ACC112 (cell line): ENCODE results near the gene EIF4B.

Source experiments
- H2AFZ ChIP-seq: fragments of 200-600 bp; sonication (generic); one replicate; pipeline ENCODE4 v1.6.0; 2017; ENCODE audit warnings: antibody characterized with exemption, low read length; ENCODE audit not compliant: unreplicated experiment
- H3K27ac ChIP-seq: fragments of 200-600 bp; sonication (generic); 2 replicates; pipeline ENCODE4 v1.5.1; 2014; ENCODE audit warnings: low read depth, mild to moderate bottlenecking, antibody characterized with exemption, low read length, moderate library complexity
- H3K27me3 ChIP-seq: fragments of 200-600 bp; sonication (generic); 2 replicates; pipeline ENCODE4 v1.6.1; 2014; ENCODE audit warnings: mild to moderate bottlenecking, antibody characterized with exemption, low read length, moderate library complexity, mixed read lengths; ENCODE audit not compliant: insufficient read depth
- H3K36me3 ChIP-seq: fragments of 200-600 bp; sonication (generic); 2 replicates; pipeline ENCODE4 v1.6.1; 2016; ENCODE audit warnings: mild to moderate bottlenecking, antibody characterized with exemption, low read length, moderate library complexity, mixed read lengths; ENCODE audit not compliant: insufficient read depth
- H3K4me1 ChIP-seq: fragments of 200-600 bp; sonication (generic); one replicate; pipeline ENCODE4 v1.6.1; 2016; ENCODE audit warnings: low read length, mixed read lengths; ENCODE audit not compliant: insufficient read depth, unreplicated experiment, control insufficient read depth
- H3K4me3 ChIP-seq: fragments of 200-600 bp; sonication (generic); 2 replicates; pipeline ENCODE4 v1.5.1; 2014; ENCODE audit warnings: mild to moderate bottlenecking, low read depth, low read length
- H3K79me2 ChIP-seq: fragments of 200-600 bp; sonication (generic); one replicate; pipeline ENCODE4 v1.6.0; 2016; ENCODE audit warnings: low read length; ENCODE audit not compliant: control insufficient read depth, unreplicated experiment, insufficient read depth

Gene EIF4B

DNA sequence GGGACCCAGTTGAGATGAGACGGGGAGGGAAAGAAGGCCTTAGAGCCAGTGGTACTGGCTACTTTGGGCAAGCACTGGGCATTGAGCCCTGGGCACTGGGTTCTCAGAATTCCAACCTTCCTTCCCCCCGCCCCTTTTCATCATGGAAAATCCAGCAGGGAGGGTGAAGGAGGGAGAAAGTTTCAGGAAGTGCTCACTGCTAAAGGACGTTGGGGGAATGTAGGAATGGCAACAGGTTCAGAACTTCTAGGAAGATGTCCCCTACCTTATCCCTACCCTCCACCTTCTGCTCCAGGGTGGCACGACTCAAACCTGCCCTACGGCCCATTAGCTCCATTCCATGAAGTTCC is 39.4 kb downstream of the EIF4B start:
- peaks cover 46% of the 10 kb centered on the region for H3K4me1 ChIP-seq
- no peaks in the 10 kb centered on the region for H3K27me3 ChIP-seq
- no peaks in the 10 kb centered on the region for H3K36me3 ChIP-seq
- H3K27ac ChIP-seq: peak overlapping the region; percentile 74
- H2AFZ ChIP-seq: no peak overlapping the region
- peaks cover 13% of the 10 kb centered on the region for H3K79me2 ChIP-seq
- peak overlapping the region; percentile 76 for H3K4me3 ChIP-seq

DNA sequence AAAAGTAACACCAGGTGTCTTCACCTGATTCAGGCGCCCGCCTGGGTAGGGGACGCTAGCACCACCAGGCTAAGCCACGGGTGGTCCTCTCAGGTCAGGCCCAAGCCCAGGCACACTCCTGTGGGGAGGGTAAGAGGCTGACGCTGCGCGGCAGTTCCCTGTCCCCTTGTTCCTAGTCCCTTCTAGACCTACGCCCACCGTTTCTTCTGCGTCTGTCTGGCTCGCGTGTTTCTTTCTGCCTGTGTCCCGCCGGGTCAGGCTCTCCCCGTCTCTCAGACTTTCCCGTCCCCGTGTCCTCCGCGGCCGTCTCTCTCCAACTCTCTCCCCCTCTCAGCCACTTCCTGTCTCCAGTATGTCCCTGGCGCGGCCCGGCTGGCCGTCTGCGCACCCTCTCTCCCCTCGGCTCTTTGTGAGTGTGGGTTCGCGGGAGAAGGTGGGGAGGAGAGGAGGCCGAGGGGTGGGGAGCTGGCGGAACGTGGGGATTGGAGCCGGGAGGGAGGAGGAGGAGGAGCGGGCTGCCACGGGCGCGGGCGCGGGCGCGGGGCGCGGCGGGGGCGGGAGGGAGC is 40.5 kb downstream of the EIF4B start:
- H2AFZ ChIP-seq: peak overlapping the region; percentile 10
- H3K4me3 ChIP-seq: peak overlapping the region; percentile 76
- H3K27me3 ChIP-seq: no peaks in the 10 kb centered on the region
- peaks cover 56% of the 10 kb centered on the region for H3K4me1 ChIP-seq
- H3K36me3 ChIP-seq: 0 out of 2 replicates have a peak, but pooled peaks cover under 1% of the 10 kb centered on the region
- H3K79me2 ChIP-seq: peaks cover 24% of the 10 kb centered on the region
- peak overlapping the region; percentile 74 for H3K27ac ChIP-seq

DNA sequence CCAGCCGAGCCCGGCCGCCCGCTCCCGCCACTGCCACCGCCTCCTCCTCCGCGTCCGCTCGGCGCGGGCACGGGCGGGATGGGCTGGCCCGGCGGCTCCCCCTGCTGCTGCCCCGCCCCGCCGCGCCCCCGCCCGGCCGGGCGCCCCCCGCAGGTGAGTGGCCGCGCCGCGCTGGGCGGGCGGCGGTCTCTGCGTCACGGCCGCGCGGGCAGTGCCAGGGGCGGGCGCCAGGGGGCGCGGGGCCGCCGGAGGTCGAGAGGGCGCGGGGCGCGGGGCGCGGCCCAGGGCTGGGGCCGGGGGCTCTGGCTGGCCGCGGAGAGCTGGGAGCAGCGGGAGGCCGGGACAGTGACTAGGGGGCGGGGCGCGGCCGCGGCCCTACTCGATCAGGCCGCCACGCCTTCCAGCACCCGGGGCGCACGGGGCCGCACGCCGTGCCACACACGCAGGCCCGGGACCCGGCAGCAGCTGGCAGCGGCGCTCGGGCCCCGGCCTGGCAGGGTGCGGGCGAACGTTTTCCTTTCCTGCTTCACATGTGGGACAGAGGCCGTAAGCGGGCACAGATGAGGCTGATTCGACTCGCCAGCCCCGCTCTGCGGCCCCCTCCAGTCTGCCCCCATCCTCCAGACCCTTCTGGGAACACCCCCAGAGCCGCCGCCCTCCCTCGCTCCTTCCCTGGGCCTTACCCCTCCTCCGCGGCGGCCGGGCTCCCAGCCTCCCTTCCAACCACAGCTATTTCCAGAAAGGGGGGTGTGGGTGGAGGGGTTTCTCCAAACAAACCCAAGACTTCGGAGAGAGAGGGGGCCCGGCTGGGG is 41.2 kb downstream of the EIF4B start:
- Histone ChIP-seq H3K4me3 (peak overlapping the region; percentile 92), H3K36me3 (0 out of 2 replicates have a peak, but pooled peaks cover 6% of the 10 kb centered on the region), H3K27ac (peak overlapping the region; percentile 85), H3K27me3 (no peaks in the 10 kb centered on the region), H3K79me2 (peaks cover 31% of the 10 kb centered on the region), H2AFZ (no peak overlapping the region), H3K4me1 (peaks cover 63% of the 10 kb centered on the region)

- peak overlapping the region; percentile 85 for H3K27ac ChIP-seq
These were observed 42.0 kb downstream of the EIF4B start for GRCh38 chr12:53048033-53048779.

GRCh38 chr12:53048780-53049401 is 42.6 kb downstream of the EIF4B start:
- Histone ChIP-seq H3K36me3 (peaks cover 10% of the 10 kb centered on the region; the same call in 1 of the 2 replicates), H3K79me2 (peaks cover 34% of the 10 kb centered on the region), H2AFZ (no peak overlapping the region), H3K27ac (peak overlapping the region; percentile 85), H3K4me3 (peak overlapping the region; percentile 92), H3K27me3 (no peaks in the 10 kb centered on the region), H3K4me1 (peaks cover 76% of the 10 kb centered on the region)

More at GRCh38 chr12:53048033-53048779, 42.0 kb downstream of the EIF4B start:
- H3K4me3 ChIP-seq: peak overlapping the region; percentile 92
- no peaks in the 10 kb centered on the region for H3K27me3 ChIP-seq
- H2AFZ ChIP-seq: no peak overlapping the region
- H3K36me3 ChIP-seq: 0 out of 2 replicates have a peak, but pooled peaks cover 6% of the 10 kb centered on the region
- H3K4me1 ChIP-seq: peaks cover 70% of the 10 kb centered on the region
- H3K79me2 ChIP-seq: peaks cover 34% of the 10 kb centered on the region

- Histone ChIP-seq H3K36me3 (peaks cover 14% of the 10 kb centered on the region; the same call in 1 of the 2 replicates), H3K27me3 (no peaks in the 10 kb centered on the region), H3K79me2 (peaks cover 34% of the 10 kb centered on the region), H2AFZ (no peak within 1 kb of the TSS), H3K27ac (peak within 1 kb of the TSS; percentile 85), H3K4me1 (peaks cover 71% of the 10 kb centered on the region), H3K4me3 (peak within 1 kb of the TSS; percentile 92)
These were observed 43.5 kb downstream of the EIF4B start, which contains the start of gene TNS2 for GRCh38 chr12:53049571-53050318. Gene TNS2 (plus strand): TSS chr12:53050065. CDS start chr12:53050186, 121 bp downstream.

DNA sequence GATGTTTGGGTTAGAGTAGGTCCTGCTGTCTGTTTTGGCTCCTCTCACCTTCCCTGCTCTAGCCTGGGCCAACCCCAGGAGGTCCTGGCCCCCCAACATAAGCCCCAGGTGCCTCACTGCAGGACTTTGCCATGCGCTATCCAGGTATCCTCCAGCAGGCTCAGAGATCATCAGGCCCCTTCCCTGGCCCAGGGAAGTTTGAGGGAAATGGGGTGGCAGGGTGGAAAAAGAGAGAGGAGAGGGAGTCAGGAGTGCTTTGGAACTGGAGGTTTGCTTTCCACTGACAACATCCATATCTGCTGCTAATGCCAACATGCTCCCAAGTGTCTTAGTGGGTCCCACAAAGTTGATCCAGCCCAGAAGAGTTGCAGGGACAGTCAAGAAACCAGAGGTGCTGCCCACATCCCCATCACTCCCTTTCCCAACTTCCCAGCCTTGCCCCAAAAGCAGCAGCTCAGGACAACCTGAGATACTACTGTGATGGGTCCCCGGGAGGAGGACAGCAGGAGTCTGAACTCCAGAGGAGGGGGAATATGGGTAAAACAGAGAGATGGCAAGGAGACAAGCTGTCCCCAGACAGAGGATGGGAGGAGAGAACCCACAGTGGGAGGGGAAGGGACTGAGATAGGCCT is 44.3 kb downstream of the EIF4B start:
- Histone ChIP-seq H3K4me1 (peaks cover 63% of the 10 kb centered on the region), H3K79me2 (peaks cover 34% of the 10 kb centered on the region), H3K4me3 (peak overlapping the region; percentile 92), H3K27ac (peak overlapping the region; percentile 85), H3K36me3 (peaks cover 21% of the 10 kb centered on the region; the same call in 1 of the 2 replicates), H2AFZ (no peak overlapping the region), H3K27me3 (no peaks in the 10 kb centered on the region)

DNA sequence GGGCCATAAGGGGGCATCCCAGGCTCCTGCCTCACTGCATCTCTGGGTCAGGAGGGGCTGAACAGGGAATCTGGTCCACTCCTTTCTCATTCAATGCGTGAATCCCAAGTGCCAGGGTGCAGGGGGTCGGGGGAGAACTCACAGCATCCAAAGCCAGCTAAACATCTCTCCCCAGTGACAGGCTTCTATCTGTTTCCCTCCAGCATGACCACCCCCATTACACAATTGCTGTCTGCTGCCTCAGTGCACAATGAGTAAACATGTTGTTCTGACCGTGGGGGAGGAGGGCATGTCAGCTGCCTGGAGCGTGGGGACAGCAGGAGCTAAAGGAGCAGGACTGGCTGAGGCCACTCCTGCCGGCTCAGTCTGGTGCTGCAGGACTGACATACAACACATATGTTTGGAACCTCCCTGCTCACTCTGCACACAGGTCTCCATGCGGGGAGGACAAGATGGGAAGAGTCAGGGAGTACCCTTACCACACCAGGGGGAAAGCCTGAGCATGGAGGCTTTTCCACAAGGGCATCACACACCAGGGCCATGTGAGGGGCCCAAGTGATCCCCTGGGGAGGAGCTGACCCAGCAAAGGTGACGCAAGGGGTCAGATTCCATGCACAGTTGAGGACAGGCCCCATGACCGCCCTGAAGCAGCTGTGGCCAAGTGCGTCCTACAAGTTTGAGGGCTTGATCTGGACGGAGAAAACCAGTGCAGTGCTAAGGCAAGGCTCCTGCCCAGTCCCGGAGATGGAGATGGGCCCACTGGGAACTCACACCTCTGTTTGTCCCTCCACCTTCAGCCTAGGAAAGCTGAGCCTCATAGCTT is 45.0 kb downstream of the EIF4B start:
- peak overlapping the region; percentile 92 for H3K4me3 ChIP-seq
- H3K27ac ChIP-seq: peak overlapping the region; percentile 85
- no peaks in the 10 kb centered on the region for H3K27me3 ChIP-seq
- H3K4me1 ChIP-seq: peaks cover 57% of the 10 kb centered on the region
- H3K79me2 ChIP-seq: peaks cover 34% of the 10 kb centered on the region
- H3K36me3 ChIP-seq: peaks cover 24% of the 10 kb centered on the region
- no peak overlapping the region for H2AFZ ChIP-seq

DNA sequence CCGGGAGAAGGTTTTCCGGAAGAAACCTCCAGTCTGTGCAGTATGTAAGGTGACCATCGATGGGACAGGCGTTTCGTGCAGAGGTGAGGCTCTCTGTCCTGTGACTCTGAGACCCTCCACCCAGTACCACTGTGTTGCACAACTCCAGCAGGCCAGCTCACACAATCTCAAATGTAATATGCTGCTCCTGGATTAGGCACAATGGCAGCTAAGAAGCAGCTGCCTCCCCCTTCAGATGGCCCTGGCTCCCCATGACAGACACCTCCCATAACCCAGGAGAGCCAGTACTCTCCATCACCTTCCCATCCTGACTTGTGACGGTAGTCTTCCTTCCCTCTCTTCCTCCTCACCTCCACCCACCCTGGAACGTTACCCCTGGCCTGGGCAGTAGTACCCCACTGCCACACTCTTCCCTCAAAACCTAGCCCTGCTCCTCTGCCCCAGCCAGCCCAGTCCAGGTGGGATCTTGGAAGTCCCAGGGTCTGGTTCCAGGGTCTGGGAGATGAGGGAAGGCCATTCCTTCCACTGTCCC is 45.7 kb downstream of the EIF4B start:
- H3K4me1 ChIP-seq: peaks cover 57% of the 10 kb centered on the region
- H3K36me3 ChIP-seq: peaks cover 28% of the 10 kb centered on the region
- H3K27me3 ChIP-seq: no peaks in the 10 kb centered on the region
- peak overlapping the region; percentile 85 for H3K27ac ChIP-seq
- H3K4me3 ChIP-seq: peak overlapping the region; percentile 92
- no peak overlapping the region for H2AFZ ChIP-seq
- peaks cover 34% of the 10 kb centered on the region for H3K79me2 ChIP-seq
